ENCODE data around the gene C9orf50. TPM values are rescaled to one million over a fixed set of nuclear protein-coding genes. Genes with fewer than 3 reads are reported as not detected.
"Not testable (repeated sequence)": the region's sequence is repeated elsewhere in the genome, so short reads cannot be mapped to it uniquely, and the experiment has no call there.

Gene C9orf50
- total and polyA plus RNA-seq, 11 donors: not detected

GRCh38 chr9:129664746-129665388 is 44.0 kb upstream of the C9orf50 start:
- Histone ChIP-seq H3K4me1 (peaks cover 0 to 19% (median 1%) of the 10 kb centered on the region in 12 donors), H3K9me3 (no peaks in the 10 kb centered on the region), H3K27ac (no peak overlapping the region), H3K36me3 (no peaks in the 10 kb centered on the region), H3K4me3 (peak overlapping the region in 11 of 12 donors; percentile 16 to 56 (median 45)), H3K27me3 (peaks cover 3 to 39% (median 16%) of the 10 kb centered on the region in 9 donors)
- ATAC-seq (peak in 3 of 4 donors; percentile 36 to 52 (median 44)), DNase-seq (no peak)
- intact Hi-C loops (cut with DNase I): no loop called here
- TF ChIP-seq CTCF (IDR thresholded peaks at IDR 0.05) (no peak), POLR2A (IDR thresholded peaks at IDR 0.05) (no peak)
- 6 to 8% (median 7%) methylated on average over 31 to 36 of the region's 36 CpGs for WGBS, 4 donors

- intact Hi-C loops (cut with DNase I); H3K9me3 ChIP-seq; H3K36me3 ChIP-seq; H3K4me3 ChIP-seq; ATAC-seq; DNase-seq; H3K27ac ChIP-seq: not testable (repeated sequence)
- Histone ChIP-seq H3K27me3 (peaks cover 3 to 36% (median 16%) of the 10 kb centered on the region in 9 donors), H3K4me1 (peaks cover 0 to 19% (median 1%) of the 10 kb centered on the region in 12 donors)
- WGBS, 4 donors: 63 to 73% (median 70%) methylated on average over 3 of the region's 3 CpGs
Observed at GRCh38 chr9:129662239-129662638, 41.3 kb upstream of the C9orf50 start.

- Histone ChIP-seq H3K4me1 (peaks cover 0 to 15% (median 1%) of the 10 kb centered on the region in 12 donors), H3K4me3 (no peak overlapping the region), H3K27me3 (peaks cover 0 to 25% (median 6%) of the 10 kb centered on the region in 9 donors), H3K27ac (no peak overlapping the region), H3K9me3 (no peaks in the 10 kb centered on the region), H3K36me3 (no peaks in the 10 kb centered on the region)
- no peak for TF ChIP-seq CTCF (IDR thresholded peaks at IDR 0.05)
- no peak for TF ChIP-seq POLR2A (IDR thresholded peaks at IDR 0.05)
- intact Hi-C loops (cut with DNase I): no loop called here
- ATAC-seq (no peak), DNase-seq (no peak)
- 53 to 85% (median 73%) methylated on average over 2 of the region's 2 CpGs for WGBS, 4 donors
Observed at GRCh38 chr9:129661029-129661428, 40.1 kb upstream of the C9orf50 start.

- Histone ChIP-seq H3K36me3 (no peaks in the 10 kb centered on the region), H3K4me3 (no peak overlapping the region), H3K9me3 (no peaks in the 10 kb centered on the region), H3K4me1 (peaks cover 0 to 11% (median 0%) of the 10 kb centered on the region in 12 donors), H3K27me3 (no peaks in the 10 kb centered on the region), H3K27ac (no peak overlapping the region)
- intact Hi-C loops (cut with DNase I): no loop called here
- no peak for TF ChIP-seq CTCF (IDR thresholded peaks at IDR 0.05)
- TF ChIP-seq POLR2A (IDR thresholded peaks at IDR 0.05): no peak
- DNase-seq: no peak
- WGBS, 4 donors: 65 to 72% (median 67%) methylated on average over 12 of the region's 12 CpGs
- no peak for ATAC-seq
Observed at GRCh38 chr9:129656795-129657390, 36.0 kb upstream of the C9orf50 start.

All from heart left ventricle (tissue), 16 donors.